ENCODE results near the gene GRAMD1B.

The GRAMD1B gene

GRCh38 chr11:123594921-123595320, 164.9 kb downstream of the GRAMD1B start:
- DNase-seq, result no peak

DNA sequence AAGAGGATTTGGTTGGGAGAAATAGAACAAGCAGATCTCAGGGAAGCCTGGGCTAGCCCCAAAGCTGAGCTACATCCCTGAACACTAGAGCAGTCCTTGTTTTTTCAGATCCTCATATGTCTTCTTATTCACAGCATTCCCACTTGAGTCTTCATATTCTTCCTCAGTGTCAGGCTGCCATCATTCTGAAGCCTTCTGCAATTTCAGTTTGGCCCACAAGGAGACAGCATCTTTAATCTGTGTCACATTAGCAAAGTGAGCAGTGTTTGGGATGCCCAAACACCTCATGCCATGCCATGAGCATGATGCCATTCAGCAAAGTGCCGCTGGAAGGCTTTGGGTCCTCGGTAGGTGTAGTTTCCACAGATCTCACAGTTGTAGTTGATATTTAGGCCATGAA, 167.8 kb downstream of the GRAMD1B start:
- no peak for DNase-seq

GRCh38 chr11:123601136-123601535, 171.1 kb downstream of the GRAMD1B start:
- no peak for DNase-seq

- DNase-seq, result no peak
These were observed 171.7 kb downstream of the GRAMD1B start for GRCh38 chr11:123601743-123602142.

DNA sequence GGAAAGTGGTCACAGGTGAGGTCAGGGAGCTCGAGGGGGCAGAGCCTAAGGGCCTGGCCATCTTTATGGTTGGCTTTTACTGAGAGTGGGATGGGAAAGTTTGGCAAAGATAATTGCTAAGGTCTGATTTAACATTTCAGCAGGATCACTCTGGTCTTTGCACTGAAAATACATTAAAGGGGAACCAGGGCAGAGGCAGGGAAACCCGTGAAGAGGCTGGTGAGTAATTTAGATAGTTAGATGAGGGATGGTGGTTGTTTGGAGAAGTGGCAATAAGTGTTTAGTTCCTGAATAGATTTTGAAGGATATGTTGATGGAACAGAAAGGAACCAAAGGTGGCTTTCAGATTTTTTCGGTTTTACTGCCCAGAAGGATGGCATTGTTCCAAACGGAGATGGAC, 173.6 kb downstream of the GRAMD1B start:
- no peak for DNase-seq

DNA sequence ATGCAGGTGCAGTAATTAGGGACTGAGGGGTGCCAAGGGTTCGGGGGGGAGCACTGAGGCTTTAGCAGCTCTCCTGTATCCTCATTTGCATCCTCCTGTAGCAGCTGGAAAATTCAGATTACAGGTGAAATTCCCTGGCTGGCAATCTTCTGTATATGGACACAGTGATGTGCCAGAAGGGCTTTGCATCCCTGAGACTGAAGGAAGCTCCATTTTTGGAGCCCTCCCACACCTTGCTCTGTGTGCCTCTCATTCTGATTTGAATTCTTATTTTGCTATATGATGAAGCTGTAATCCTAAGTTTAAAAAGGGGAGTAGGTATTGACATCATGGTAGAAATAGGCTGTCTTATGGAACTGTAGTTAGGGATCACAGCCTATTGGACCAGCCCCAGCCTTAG, 177.7 kb downstream of the GRAMD1B start:
- DNase-seq, result no peak

DNA sequence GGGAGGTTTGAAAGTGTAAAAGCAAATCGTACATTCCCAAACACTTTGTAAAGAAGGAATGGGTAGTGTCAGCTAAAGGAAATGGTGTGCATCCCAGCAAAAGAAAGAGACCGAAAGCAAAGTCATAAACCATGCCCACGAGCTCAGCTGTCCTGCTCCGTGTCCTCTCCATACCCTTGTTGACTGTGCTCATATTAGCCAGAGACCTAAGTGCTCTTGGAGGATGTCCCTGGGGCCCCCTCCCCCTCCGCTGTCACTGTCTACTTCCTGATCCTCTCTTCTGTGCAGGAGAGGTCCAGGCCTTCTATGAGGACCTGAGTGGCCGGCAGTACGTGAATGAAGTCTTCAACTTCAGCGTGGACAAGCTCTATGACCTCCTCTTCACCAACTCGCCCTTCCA, 178.3 kb downstream of the GRAMD1B start:
- DNase-seq, result no peak

- DNase-seq, result no peak
These were observed 178.9 kb downstream of the GRAMD1B start for GRCh38 chr11:123608945-123609344.

GRCh38 chr11:123611698-123612097, 181.6 kb downstream of the GRAMD1B start:
- DNase-seq, result no peak

DNA sequence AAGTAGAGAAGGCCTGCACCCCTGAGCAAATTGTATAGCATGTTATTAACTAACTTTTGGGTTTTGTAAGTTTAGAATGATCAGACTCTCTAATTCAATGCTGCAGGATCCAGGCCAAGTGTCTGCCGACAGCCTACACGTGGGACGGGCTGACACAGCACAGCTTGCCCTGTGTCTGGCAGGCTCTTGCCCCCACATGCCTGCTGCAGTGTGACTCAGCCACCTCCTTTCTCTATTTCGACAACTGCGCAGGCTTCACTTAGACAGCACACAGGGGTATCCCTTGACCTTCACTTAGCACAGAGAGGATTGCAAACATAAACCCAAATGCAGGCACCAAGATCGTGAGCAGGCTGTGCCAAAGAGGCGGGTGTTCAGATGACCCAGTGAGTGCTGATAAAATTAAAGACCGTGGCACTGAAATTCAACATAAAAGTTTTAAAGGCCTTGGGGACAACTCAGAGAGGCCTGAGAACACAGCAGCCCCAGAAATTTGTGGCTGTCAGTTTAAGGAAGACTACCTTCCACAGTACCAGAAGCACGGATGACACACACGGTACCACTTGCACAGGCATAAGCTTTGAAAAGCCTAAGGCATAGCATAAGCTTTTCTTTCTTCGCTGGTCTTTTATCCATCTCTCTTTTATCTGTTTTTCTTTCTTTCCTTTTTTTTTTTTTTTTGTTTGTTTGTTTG, 186.6 kb downstream of the GRAMD1B start:
- DNase-seq, result no peak

DNA sequence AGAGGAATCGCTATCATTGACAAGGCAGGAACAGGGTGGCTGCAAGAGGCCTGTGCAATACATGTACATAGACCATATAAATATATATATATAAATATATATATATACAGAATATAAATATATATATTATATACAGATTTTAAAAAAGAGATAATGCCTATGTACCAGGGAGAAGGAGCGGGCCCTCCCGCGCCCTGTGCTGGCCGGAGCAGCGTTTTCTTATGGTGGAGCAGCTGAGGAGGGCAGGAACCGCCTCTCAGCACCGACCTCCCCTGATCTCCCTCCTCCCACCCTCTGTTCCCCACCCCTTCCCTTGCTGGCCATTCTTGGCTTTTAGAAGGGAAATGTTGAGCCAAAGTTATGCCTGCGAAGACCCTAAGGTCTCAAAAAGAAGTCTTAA, 192.5 kb downstream of the GRAMD1B start:
- no peak for DNase-seq

DNA sequence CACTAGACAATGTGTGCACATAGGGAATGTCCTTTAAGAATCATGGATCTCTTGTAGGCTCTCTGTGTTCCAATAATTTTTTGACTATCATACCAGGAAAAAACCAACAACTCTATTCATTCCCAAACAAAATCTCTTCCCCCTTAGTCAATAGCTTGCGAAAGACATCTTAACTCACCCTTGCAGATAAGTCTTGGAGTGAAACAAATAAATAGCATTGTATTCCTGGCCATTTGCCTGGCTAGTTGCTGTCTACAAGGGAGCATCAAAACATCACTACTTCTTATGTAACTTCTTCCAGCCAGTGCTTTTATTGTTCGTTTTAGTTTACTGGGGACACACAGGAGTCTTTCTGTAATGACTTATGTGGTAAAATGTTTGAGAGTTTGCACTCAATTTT, 194.9 kb downstream of the GRAMD1B start:
- DNase-seq, result no peak

GRCh38 chr11:123628936-123629683, 199.0 kb downstream of the GRAMD1B start:
- DNase-seq, result no peak

DNA sequence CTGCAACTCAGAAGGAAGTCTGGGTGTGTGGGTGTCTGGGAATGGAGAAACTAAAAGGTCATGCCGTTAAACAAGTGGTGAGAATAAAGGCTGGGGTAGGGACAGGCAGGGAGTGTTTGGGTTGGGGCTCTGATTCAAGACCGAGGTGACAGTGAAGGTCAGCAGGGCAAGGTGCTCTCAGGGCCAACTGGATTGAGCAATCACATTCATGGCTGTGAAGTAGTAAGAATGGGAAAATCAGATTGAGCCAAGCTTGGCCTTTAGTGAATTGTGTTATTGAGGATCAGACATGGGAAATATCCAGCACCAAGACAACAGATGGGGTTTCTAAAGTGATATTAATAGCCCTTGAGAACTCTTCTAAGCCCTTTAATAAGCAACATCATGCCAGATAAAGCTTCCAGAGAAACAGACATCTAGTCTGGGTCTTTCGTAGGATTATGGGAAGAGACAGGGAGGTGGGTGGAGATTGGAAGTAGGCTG, 200.1 kb downstream of the GRAMD1B start:
- no peak for DNase-seq

GRCh38 chr11:123640029-123640428, 210.0 kb downstream of the GRAMD1B start:
- no peak for DNase-seq

GRCh38 chr11:123640677-123641494, 210.8 kb downstream of the GRAMD1B start:
- DNase-seq, result peak; percentile 51

DNA sequence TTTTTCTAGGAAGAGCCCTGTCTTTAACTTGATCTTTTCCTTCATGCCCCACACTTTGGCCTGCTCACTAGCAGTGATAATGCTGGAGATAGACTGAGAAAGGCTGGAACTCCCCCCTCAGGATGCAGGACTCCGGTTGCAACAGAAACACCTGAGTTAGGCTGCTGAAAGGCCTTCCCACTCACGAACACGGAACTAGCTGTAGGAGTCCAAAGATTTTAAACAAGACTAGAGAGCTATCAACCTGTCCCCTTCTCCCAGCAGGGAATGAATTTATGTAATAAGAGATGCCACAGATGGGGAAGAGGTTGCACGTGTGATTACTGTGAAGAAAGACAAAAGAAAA, 211.4 kb downstream of the GRAMD1B start:
- no peak for DNase-seq

DNA sequence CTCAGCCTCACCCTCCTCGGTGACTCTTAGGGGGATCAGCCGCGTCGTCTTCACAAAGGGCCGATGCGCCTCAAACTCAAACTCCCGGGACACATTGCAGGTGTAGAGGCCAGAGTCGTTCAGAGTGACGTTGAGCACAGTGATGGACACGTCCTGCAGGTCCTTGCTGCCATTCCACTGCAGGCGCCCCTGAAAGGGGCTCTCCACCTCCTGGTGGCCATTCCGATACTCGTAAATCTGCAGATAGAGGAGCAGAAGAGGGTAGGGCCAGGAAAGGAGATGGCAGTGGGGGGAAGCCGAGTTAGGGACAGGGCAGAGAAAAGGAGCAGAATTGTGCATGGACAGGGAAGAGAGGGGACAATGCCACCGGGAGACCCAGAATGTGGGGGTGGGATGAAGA, 212.4 kb downstream of the GRAMD1B start:
- no peak for DNase-seq

GRCh38 chr11:123645286-123645975, 215.4 kb downstream of the GRAMD1B start:
- DNase-seq, result no peak

DNA sequence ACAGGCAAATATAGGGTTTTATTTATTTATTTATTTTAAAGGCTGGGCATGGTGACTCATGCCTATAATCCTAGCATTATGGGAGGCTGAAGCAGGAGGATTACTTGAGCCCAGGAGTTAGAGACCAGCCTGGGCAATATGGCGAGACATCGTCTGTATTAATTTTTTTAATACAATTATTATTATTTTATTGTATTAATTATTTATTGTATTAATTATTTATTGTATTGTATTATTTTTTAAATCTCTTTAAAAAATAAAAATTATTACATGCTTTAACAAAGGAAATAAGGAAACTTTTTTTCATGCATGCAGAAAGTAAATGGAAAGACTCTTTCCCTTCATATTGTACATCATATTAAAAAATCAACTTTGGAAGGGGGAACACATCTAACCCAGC, 220.8 kb downstream of the GRAMD1B start:
- no peak for DNase-seq

DNA sequence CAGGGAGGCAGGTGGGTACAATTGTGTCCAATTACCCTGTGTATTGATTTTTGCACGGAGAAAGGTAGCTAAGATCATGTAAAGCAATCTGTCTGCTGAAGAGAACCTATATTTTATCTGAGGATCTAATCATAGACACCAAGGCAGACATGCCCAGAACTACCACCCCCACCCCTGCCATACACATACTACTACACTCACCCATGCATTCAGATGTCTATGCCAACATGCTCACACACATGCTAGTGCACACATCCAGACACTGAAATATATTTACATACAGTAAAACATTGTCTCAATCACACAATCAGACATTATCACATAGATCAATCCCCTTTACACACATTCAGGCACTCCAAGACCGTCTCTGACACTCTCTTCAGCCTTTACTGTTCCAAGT, 222.5 kb downstream of the GRAMD1B start:
- DNase-seq, result no peak

GRCh38 chr11:123653483-123653826, 223.4 kb downstream of the GRAMD1B start:
- no peak for DNase-seq

All from stimulated activated CD4-positive, alpha-beta T cell treated with anti-CD3 and anti-CD28 coated beads, Interleukin-4, amount 100 ng/mL, for 1 hour (primary cell).